ENCODE measurements around the gene EWSR1.

Gene EWSR1

DNA sequence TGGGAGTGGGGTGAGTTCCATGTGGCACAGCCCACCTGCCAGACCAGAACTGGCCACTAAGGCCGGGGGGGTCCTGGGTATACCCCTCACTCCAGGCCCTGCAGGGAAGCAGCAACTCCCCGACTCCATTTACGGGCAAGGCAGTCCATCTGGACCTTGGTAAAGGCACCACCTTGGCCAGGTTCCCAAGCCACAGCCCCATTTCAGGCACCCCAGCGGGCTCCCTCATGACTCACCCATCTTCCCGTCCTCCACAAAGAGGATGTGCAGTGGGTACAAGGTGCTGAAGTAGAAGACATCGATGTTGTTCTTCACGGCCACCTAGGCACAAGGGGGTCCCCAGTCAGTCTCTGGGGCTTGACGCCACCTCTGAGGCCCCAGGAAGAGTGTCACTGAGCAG lies 63.1 kb downstream of the EWSR1 start:
- no peak overlapping the region for H4K8ac ChIP-seq (ENCODE audit: low read depth, low read length)
- no peak overlapping the region for H3K23ac ChIP-seq (ENCODE audit: low read length)
- H3K79me1 ChIP-seq (ENCODE audit: low read length) = no peaks in the 10 kb centered on the region
- no peak overlapping the region for H3K18ac ChIP-seq (ENCODE audit: low read length)
- H3K4me2 ChIP-seq (ENCODE audit: low read length) = no peak overlapping the region
- peaks cover 2% of the 10 kb centered on the region for H3K36me3 ChIP-seq (ENCODE audit: control insufficient read depth, insufficient read depth, low read length)
- no peak overlapping the region for H3K4ac ChIP-seq (ENCODE audit: low read depth, low read length)
- no peak overlapping the region for H4K5ac ChIP-seq (ENCODE audit: low read length)
- no peak overlapping the region for H2BK5ac ChIP-seq (ENCODE audit: low read length)
- no peak overlapping the region for H3K9ac ChIP-seq (ENCODE audit: low read length)
- H2BK120ac ChIP-seq (ENCODE audit: low read depth, low read length) = no peak overlapping the region
- H3K27ac ChIP-seq (ENCODE audit: low read depth, low read length) = no peak overlapping the region
- no peak overlapping the region for H3K56ac ChIP-seq (ENCODE audit: low read length)
- no peak for DNase-seq
- H3K4me3 ChIP-seq (ENCODE audit: low read length) = no peak overlapping the region
- peaks cover 2% of the 10 kb centered on the region for H3K4me1 ChIP-seq (ENCODE audit: control insufficient read depth, low read depth, low read length)
- H3K27me3 ChIP-seq (ENCODE audit: insufficient read depth, low read length, poor library complexity) = no peaks in the 10 kb centered on the region
- no peak overlapping the region for H2BK15ac ChIP-seq (replicated peaks; ENCODE audit: low read depth)
- no peaks in the 10 kb centered on the region for H3K79me2 ChIP-seq (ENCODE audit: control insufficient read depth, insufficient read depth, low read length)
- WGBS (ENCODE audit: extremely low coverage, insufficient coverage, low lambda C conversion rate) = no CpG with 5 or more reads among the region's 8 CpGs
- no peak overlapping the region for H2AK5ac ChIP-seq (ENCODE audit: low read length)

DNA sequence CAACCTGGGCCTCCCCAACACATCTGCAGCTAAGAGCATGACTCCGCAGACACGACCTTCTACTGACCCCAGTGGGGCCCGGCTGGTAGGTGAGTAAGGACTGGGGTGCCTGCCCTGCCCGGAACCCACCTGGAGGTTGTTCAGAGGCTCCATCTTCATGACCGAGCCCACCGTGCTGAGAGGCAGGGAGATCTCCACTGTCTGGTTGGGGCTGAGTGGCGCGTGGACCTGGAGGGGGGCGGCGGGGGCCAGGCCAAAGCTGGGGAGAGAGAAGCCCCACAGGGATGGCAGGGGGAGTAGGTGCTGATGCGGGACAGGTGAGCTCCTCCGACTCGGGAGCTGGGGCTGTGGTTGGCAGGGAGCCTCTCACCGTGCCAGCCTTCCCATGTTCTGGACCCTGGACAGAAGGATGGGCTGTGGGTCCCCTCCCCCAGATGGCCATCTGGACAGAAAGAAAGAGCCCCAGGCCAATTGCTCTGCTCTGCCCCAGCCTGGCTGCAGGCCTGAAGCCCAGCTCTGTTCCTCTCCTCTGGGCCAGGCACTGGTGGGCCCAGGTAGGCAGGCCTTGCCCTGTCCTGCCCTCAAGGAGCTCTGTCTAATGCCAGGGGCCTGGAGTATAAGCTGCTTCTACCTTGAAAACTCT lies 63.7 kb downstream of the EWSR1 start:
- no peak overlapping the region for H3K27ac ChIP-seq (ENCODE audit: low read depth, low read length)

DNA sequence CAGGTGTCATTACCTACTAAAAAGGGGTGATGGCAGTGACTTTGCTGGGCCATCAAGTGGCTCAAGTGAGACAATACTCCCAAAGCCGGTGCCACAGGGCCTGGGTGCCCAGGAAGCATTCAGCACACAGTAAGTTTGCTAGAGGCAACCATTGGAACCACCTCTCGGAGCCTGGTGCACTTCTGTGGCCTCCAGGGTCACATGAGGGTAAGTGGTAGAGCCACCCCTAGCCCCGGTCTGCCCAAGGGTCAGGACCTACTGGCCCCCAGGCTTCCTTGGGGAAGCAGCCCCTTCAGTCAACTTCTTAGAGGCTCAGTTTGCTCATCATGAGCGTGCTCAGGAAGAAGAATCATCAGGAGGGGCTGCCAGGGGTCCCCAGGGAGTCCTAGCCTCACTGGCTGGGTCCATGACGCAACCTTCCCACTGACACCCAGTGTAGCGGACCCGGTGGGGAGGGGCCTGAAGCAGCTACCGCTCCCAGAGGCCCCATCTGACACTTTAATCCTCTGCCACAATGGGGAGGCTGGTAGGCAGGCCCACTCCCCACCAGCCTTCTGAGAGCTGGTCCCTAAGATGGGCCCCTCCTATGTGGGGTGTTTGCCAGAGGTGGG lies 64.9 kb downstream of the EWSR1 start:
- H3K4me1 ChIP-seq (ENCODE audit: control insufficient read depth, low read depth, low read length) = peaks cover 2% of the 10 kb centered on the region
- no peak overlapping the region for H2AK5ac ChIP-seq (ENCODE audit: low read length)
- no peak overlapping the region for H3K9ac ChIP-seq (ENCODE audit: low read length)
- no CpG with 5 or more reads among the region's 8 CpGs for whole genome bisulfite sequencing (ENCODE audit: extremely low coverage, insufficient coverage, low lambda C conversion rate)
- no peaks in the 10 kb centered on the region for H3K79me2 ChIP-seq (ENCODE audit: control insufficient read depth, insufficient read depth, low read length)
- no peak overlapping the region for H3K4me2 ChIP-seq (ENCODE audit: low read length)
- peaks cover 4% of the 10 kb centered on the region for H3K36me3 ChIP-seq (ENCODE audit: control insufficient read depth, insufficient read depth, low read length)
- H3K18ac ChIP-seq (ENCODE audit: low read length) = no peak overlapping the region
- H3K27ac ChIP-seq (ENCODE audit: low read depth, low read length) = no peak overlapping the region
- no peak overlapping the region for H4K5ac ChIP-seq (ENCODE audit: low read length)
- H2BK15ac ChIP-seq (replicated peaks; ENCODE audit: low read depth) = no peak overlapping the region
- H3K4me3 ChIP-seq (ENCODE audit: low read length) = no peak overlapping the region
- H2BK5ac ChIP-seq (ENCODE audit: low read length) = no peak overlapping the region
- H4K8ac ChIP-seq (ENCODE audit: low read depth, low read length) = no peak overlapping the region
- H3K27me3 ChIP-seq (ENCODE audit: insufficient read depth, low read length, poor library complexity) = no peaks in the 10 kb centered on the region
- H3K23ac ChIP-seq (ENCODE audit: low read length) = no peak overlapping the region
- DNase-seq = no peak
- no peak overlapping the region for H3K56ac ChIP-seq (ENCODE audit: low read length)
- no peak overlapping the region for H3K4ac ChIP-seq (ENCODE audit: low read depth, low read length)
- no peak overlapping the region for H2BK120ac ChIP-seq (ENCODE audit: low read depth, low read length)
- no peaks in the 10 kb centered on the region for H3K79me1 ChIP-seq (ENCODE audit: low read length)

More for the DNA sequence above, 63.7 kb downstream of the EWSR1 start:
- no peak for DNase-seq
- Histone ChIP-seq H2BK15ac (replicated peaks; ENCODE audit: low read depth) (no peak overlapping the region), H2AK5ac (ENCODE audit: low read length) (no peak overlapping the region), H4K8ac (ENCODE audit: low read depth, low read length) (no peak overlapping the region), H3K4ac (ENCODE audit: low read depth, low read length) (no peak overlapping the region), H3K23ac (ENCODE audit: low read length) (no peak overlapping the region), H3K4me1 (ENCODE audit: control insufficient read depth, low read depth, low read length) (peaks cover 2% of the 10 kb centered on the region), H3K18ac (ENCODE audit: low read length) (no peak overlapping the region), H3K79me2 (ENCODE audit: control insufficient read depth, insufficient read depth, low read length) (no peaks in the 10 kb centered on the region), H2BK120ac (ENCODE audit: low read depth, low read length) (no peak overlapping the region), H3K9ac (ENCODE audit: low read length) (no peak overlapping the region), H4K5ac (ENCODE audit: low read length) (no peak overlapping the region), H3K4me2 (ENCODE audit: low read length) (no peak overlapping the region), H3K56ac (ENCODE audit: low read length) (no peak overlapping the region), H2BK5ac (ENCODE audit: low read length) (no peak overlapping the region), H3K4me3 (ENCODE audit: low read length) (no peak overlapping the region), H3K27me3 (ENCODE audit: insufficient read depth, low read length, poor library complexity) (no peaks in the 10 kb centered on the region), H3K79me1 (ENCODE audit: low read length) (no peaks in the 10 kb centered on the region), H3K36me3 (ENCODE audit: control insufficient read depth, insufficient read depth, low read length) (peaks cover 2% of the 10 kb centered on the region)
- no CpG with 5 or more reads among the region's 14 CpGs for WGBS (ENCODE audit: extremely low coverage, insufficient coverage, low lambda C conversion rate)

DNA sequence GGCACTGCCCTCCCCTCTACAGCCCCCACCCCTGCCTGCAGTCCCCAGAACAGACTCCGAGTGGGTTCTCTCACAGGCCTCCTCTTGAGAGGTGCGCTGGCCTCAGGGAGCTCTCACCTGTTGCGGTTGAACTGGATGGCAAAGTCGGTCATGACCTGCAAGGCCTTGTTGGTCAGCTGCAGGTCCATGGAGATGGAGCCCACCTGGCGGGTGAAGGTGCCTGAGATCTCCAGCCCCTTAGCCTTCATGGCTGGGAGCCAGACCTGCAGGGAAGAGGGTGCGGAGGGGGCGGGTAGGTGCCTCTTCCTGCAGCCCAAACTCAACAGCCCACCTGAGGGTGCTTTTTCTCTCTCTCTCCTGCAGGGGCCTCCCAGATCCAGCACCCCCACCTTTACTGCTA lies 66.1 kb downstream of the EWSR1 start:
- Histone ChIP-seq H3K4ac (ENCODE audit: low read depth, low read length) (no peak overlapping the region), H3K9ac (ENCODE audit: low read length) (no peak overlapping the region), H3K4me3 (ENCODE audit: low read length) (no peak overlapping the region), H3K4me2 (ENCODE audit: low read length) (no peak overlapping the region), H3K23ac (ENCODE audit: low read length) (no peak overlapping the region), H4K8ac (ENCODE audit: low read depth, low read length) (no peak overlapping the region), H3K79me2 (ENCODE audit: control insufficient read depth, insufficient read depth, low read length) (no peaks in the 10 kb centered on the region), H3K79me1 (ENCODE audit: low read length) (no peaks in the 10 kb centered on the region), H2BK5ac (ENCODE audit: low read length) (no peak overlapping the region), H2AK5ac (ENCODE audit: low read length) (no peak overlapping the region), H3K56ac (ENCODE audit: low read length) (no peak overlapping the region), H3K27me3 (ENCODE audit: insufficient read depth, low read length, poor library complexity) (no peaks in the 10 kb centered on the region), H3K36me3 (ENCODE audit: control insufficient read depth, insufficient read depth, low read length) (peaks cover 9% of the 10 kb centered on the region), H3K18ac (ENCODE audit: low read length) (no peak overlapping the region), H2BK15ac (replicated peaks; ENCODE audit: low read depth) (no peak overlapping the region), H3K4me1 (ENCODE audit: control insufficient read depth, low read depth, low read length) (peaks cover 2% of the 10 kb centered on the region), H2BK120ac (ENCODE audit: low read depth, low read length) (no peak overlapping the region), H3K27ac (ENCODE audit: low read depth, low read length) (no peak overlapping the region), H4K5ac (ENCODE audit: low read length) (no peak overlapping the region)
- no CpG with 5 or more reads among the region's 7 CpGs for WGBS (ENCODE audit: extremely low coverage, insufficient coverage, low lambda C conversion rate)
- DNase-seq = no peak

DNA sequence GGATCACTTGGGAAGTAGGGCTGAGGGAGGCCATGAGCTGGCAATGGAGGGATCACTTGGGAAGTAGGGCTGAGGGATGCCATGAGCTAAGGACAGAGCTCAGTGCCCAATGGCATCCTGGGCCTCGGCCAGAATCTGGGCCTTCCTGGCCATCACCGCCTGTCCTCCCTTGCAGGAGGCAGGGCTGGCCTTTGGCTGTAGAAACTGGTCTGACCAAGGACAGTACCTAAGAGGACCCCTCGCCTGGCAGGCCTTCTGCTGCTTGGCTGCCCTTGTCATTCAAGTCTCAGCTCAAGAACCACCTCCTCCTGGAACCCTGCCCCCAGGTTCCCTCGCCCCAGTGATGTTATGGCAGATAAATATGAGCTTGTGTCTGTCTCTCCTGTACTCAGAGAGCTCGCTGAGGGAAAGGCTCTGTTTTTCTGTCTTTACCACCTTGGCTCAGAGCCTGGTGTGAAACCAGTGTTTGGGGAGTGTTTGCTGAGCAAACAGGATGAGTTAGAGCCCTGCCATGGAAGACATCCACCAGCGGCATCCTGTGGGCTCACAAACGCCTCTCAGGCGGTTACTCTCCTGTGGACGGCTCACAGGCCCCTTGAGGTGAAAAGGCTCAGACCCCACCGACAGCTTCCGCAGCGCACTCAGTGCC lies 66.8 kb downstream of the EWSR1 start:
- no CpG with 5 or more reads among the region's 12 CpGs for WGBS (ENCODE audit: extremely low coverage, insufficient coverage, low lambda C conversion rate)
- Histone ChIP-seq H2BK5ac (ENCODE audit: low read length) (no peak overlapping the region), H3K36me3 (ENCODE audit: control insufficient read depth, insufficient read depth, low read length) (peaks cover 9% of the 10 kb centered on the region), H3K4me1 (ENCODE audit: control insufficient read depth, low read depth, low read length) (peaks cover 2% of the 10 kb centered on the region), H3K79me1 (ENCODE audit: low read length) (no peaks in the 10 kb centered on the region), H4K5ac (ENCODE audit: low read length) (no peak overlapping the region), H2BK120ac (ENCODE audit: low read depth, low read length) (no peak overlapping the region), H3K9ac (ENCODE audit: low read length) (no peak overlapping the region), H3K4me3 (ENCODE audit: low read length) (no peak overlapping the region), H3K4me2 (ENCODE audit: low read length) (no peak overlapping the region), H3K79me2 (ENCODE audit: control insufficient read depth, insufficient read depth, low read length) (no peaks in the 10 kb centered on the region), H3K23ac (ENCODE audit: low read length) (no peak overlapping the region), H3K4ac (ENCODE audit: low read depth, low read length) (no peak overlapping the region), H3K56ac (ENCODE audit: low read length) (no peak overlapping the region), H2BK15ac (replicated peaks; ENCODE audit: low read depth) (no peak overlapping the region), H2AK5ac (ENCODE audit: low read length) (no peak overlapping the region), H3K27ac (ENCODE audit: low read depth, low read length) (no peak overlapping the region), H3K18ac (ENCODE audit: low read length) (no peak overlapping the region), H3K27me3 (ENCODE audit: insufficient read depth, low read length, poor library complexity) (no peaks in the 10 kb centered on the region), H4K8ac (ENCODE audit: low read depth, low read length) (no peak overlapping the region)
- DNase-seq = no peak

Measured in mesendoderm (in vitro differentiated cells).